Measurements from ENCODE around the gene TMC8.
"Not testable (repeated sequence)": the region's sequence is repeated elsewhere in the genome, so short reads cannot be mapped to it uniquely, and the experiment has no call there.

Gene TMC8

GRCh38 chr17:78113804-78114785 is 16.5 kb upstream of the TMC8 start:
- Histone ChIP-seq H3F3A (ENCODE audit: insufficient read depth, low read length) (no peaks in the 10 kb centered on the region), H4K20me1 (ENCODE audit: insufficient read depth, low read length) (no peaks in the 10 kb centered on the region), H3K36me3 (ENCODE audit: insufficient read depth, low read length) (peaks cover 40% of the 10 kb centered on the region), H2AFZ (ENCODE audit: low read length) (no peak overlapping the region), H3K4me1 (ENCODE audit: insufficient read depth, low read length, severe bottlenecking) (peaks cover 12% of the 10 kb centered on the region), H3K4me3 (ENCODE audit: low read depth, low read length, poor library complexity, severe bottlenecking) (no peak overlapping the region), H3K27me3 (ENCODE audit: insufficient read depth, low read length) (no peaks in the 10 kb centered on the region), H3K9me3 (ENCODE audit: low read length) (no peaks in the 10 kb centered on the region), H3K27ac (ENCODE audit: low read depth, low read length, poor library complexity, severe bottlenecking) (no peak overlapping the region), H3K9me2 (ENCODE audit: low read depth, low read length) (no peaks in the 10 kb centered on the region), H3K4me2 (ENCODE audit: low read length) (no peak overlapping the region), H3K79me2 (ENCODE audit: insufficient read depth, low read length) (no peaks in the 10 kb centered on the region), H3K9ac (ENCODE audit: low read length) (no peak overlapping the region)
- TF ChIP-seq CTCF (IDR thresholded peaks at IDR 0.05; ENCODE audit: low read length) (no peak), EZH2 (IDR thresholded peaks at IDR 0.05; ENCODE audit: borderline replicate concordance, low read length) (no peak)

GRCh38 chr17:78114831-78115723 is 15.5 kb upstream of the TMC8 start:
- H3K4me3 ChIP-seq (ENCODE audit: low read depth, low read length, poor library complexity, severe bottlenecking), result no peak overlapping the region
- no peaks in the 10 kb centered on the region for H4K20me1 ChIP-seq (ENCODE audit: insufficient read depth, low read length)
- H3K4me1 ChIP-seq (ENCODE audit: insufficient read depth, low read length, severe bottlenecking), result peaks cover 12% of the 10 kb centered on the region
- H3K9ac ChIP-seq (ENCODE audit: low read length), result no peak overlapping the region
- H3F3A ChIP-seq (ENCODE audit: insufficient read depth, low read length), result no peaks in the 10 kb centered on the region
- TF ChIP-seq CTCF (IDR thresholded peaks at IDR 0.05; ENCODE audit: low read length) (no peak), EZH2 (IDR thresholded peaks at IDR 0.05; ENCODE audit: borderline replicate concordance, low read length) (no peak)
- H3K27me3 ChIP-seq (ENCODE audit: insufficient read depth, low read length), result no peaks in the 10 kb centered on the region
- no peaks in the 10 kb centered on the region for H3K79me2 ChIP-seq (ENCODE audit: insufficient read depth, low read length)
- no peak overlapping the region for H3K4me2 ChIP-seq (ENCODE audit: low read length)
- H3K36me3 ChIP-seq (ENCODE audit: insufficient read depth, low read length), result peaks cover 38% of the 10 kb centered on the region
- H2AFZ ChIP-seq (ENCODE audit: low read length), result no peak overlapping the region
- H3K9me3 ChIP-seq (ENCODE audit: low read length), result no peaks in the 10 kb centered on the region
- no peak overlapping the region for H3K27ac ChIP-seq (ENCODE audit: low read depth, low read length, poor library complexity, severe bottlenecking)
- H3K9me2 ChIP-seq (ENCODE audit: low read depth, low read length), result no peaks in the 10 kb centered on the region

- not testable (repeated sequence) for H3K4me2 ChIP-seq (ENCODE audit: low read length); H3F3A ChIP-seq (ENCODE audit: insufficient read depth, low read length); H3K27me3 ChIP-seq (ENCODE audit: insufficient read depth, low read length); H3K79me2 ChIP-seq (ENCODE audit: insufficient read depth, low read length); H3K9ac ChIP-seq (ENCODE audit: low read length); H3K4me3 ChIP-seq (ENCODE audit: low read depth, low read length, poor library complexity, severe bottlenecking); H3K9me3 ChIP-seq (ENCODE audit: low read length); H2AFZ ChIP-seq (ENCODE audit: low read length); H3K9me2 ChIP-seq (ENCODE audit: low read depth, low read length); H4K20me1 ChIP-seq (ENCODE audit: insufficient read depth, low read length); H3K27ac ChIP-seq (ENCODE audit: low read depth, low read length, poor library complexity, severe bottlenecking)
- Histone ChIP-seq H3K4me1 (ENCODE audit: insufficient read depth, low read length, severe bottlenecking) (peaks cover 12% of the 10 kb centered on the region), H3K36me3 (ENCODE audit: insufficient read depth, low read length) (peaks cover 38% of the 10 kb centered on the region)
Measured at GRCh38 chr17:78115803-78116202, 14.8 kb upstream of the TMC8 start.

Measured in OCI-LY1 (cell line).